VCaP (cell line): ENCODE measurements around the gene ZBTB7C.

Experiments used
- H3K27ac ChIP-seq: fragments of 450-650 bp; 2 replicates; pipeline ENCODE4 v1.5.1; 2017
- TF ChIP-seq, protein P1 (sequence below): fragments of 450-650 bp; conservative IDR thresholded peaks from 2 replicates; pipeline ENCODE4 v1.5.1; 2017; ENCODE audit warnings: mild to moderate bottlenecking, moderate library complexity

Gene ZBTB7C

DNA sequence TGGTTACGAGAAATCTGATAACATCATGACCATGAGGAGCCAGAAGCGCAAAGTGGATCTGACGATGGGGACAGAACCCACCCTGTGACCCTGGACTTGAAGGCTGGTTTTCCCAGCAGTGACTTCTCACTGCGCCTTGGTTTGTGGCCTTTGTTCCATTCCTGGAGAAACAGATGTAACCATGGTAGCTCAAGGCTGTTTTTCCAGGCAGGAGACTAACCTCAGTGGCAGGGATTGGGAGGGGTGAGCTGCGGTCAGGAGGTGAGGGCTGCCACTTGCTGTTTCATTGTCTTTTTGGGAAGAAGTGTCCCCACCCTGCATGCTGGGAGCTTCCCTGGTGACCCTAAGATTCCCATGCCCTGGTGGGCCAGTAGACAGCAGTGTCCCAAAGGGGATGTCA lies 362.3 kb downstream of the ZBTB7C start:
- TF ChIP-seq, protein P1, sequence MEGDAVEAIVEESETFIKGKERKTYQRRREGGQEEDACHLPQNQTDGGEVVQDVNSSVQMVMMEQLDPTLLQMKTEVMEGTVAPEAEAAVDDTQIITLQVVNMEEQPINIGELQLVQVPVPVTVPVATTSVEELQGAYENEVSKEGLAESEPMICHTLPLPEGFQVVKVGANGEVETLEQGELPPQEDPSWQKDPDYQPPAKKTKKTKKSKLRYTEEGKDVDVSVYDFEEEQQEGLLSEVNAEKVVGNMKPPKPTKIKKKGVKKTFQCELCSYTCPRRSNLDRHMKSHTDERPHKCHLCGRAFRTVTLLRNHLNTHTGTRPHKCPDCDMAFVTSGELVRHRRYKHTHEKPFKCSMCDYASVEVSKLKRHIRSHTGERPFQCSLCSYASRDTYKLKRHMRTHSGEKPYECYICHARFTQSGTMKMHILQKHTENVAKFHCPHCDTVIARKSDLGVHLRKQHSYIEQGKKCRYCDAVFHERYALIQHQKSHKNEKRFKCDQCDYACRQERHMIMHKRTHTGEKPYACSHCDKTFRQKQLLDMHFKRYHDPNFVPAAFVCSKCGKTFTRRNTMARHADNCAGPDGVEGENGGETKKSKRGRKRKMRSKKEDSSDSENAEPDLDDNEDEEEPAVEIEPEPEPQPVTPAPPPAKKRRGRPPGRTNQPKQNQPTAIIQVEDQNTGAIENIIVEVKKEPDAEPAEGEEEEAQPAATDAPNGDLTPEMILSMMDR, result no peak
- no peak overlapping the region for H3K27ac ChIP-seq

DNA sequence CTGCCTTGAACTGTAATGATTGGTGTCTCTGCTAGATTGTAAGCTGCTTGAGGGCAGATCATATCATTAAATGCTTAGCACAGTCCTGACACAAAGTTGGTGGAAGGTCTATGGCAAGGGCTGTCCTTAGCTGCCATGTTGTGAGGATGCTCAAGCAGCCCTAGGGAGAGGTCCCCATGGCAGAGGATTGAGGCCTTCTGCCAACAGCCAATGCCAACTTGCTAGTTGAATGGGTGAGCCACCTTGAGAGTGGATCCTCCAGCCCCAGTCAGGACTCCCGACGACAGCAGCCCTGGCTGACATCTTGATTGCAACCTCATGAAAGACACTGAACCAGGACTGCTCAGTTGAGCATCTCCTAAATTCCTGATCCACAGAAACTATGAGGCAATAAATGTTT lies 363.4 kb downstream of the ZBTB7C start:
- TF ChIP-seq, protein P1, result no peak
- no peak overlapping the region for H3K27ac ChIP-seq

DNA sequence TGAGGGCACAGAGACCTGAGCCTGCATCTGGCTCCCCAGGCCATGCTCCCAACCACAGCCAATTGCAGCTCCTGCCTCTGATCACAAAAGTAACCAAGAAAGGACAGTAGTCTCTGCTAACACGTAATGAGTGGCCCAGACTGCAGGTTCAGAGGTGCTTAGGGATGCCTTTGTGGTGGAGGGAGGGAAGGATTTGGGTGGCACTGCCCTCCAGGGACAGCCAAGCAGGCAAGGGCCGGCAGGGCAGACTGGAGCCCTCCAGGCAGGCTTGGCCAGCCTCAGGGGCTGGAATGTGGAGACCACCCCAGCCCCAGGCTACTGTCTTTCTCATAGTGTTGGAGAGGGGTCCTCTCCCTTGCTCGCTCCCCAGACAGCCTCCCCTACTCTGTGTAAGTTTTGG lies 364.2 kb downstream of the ZBTB7C start:
- no peak overlapping the region for H3K27ac ChIP-seq
- TF ChIP-seq, protein P1, result no peak

DNA sequence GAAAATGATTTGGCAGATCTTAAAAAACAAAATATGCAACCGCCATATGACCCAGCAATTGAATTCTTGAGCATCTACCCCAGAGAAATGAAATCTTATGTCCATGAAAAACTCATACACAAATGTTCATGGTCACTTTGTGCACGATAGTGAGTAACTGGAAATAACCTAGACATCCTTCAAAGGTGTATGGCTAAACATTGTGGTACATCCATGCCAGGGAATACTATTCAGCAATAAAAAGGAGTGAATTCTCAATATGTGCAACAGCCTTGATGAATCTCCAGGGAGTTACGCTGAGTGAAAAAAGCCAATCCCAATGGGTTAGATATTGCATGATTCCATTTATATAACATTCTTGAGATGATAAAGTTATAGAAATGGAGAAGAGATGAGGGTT lies 366.0 kb downstream of the ZBTB7C start:
- TF ChIP-seq, protein P1, result no peak
- no peak overlapping the region for H3K27ac ChIP-seq

DNA sequence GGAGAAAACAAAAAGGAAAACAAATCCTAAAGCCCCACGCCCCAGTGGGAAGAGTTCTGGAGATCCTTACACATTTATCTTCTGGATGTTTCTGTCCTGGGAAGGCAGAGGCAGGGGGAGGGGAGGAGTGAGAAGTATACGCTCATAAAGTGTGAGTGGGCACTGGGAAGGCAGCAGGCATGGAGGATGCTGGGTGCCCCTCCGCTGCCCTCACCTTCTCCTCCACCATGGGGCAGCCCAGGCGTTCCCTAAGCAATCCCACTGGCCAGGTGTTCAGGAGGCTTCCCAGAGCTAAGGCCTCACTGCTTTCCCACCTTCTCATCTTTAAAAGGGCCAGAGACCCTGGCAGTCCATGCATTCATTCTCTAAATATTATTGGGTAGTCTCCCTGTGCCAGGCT lies 366.8 kb downstream of the ZBTB7C start:
- H3K27ac ChIP-seq, result no peak overlapping the region
- TF ChIP-seq, protein P1, result no peak

DNA sequence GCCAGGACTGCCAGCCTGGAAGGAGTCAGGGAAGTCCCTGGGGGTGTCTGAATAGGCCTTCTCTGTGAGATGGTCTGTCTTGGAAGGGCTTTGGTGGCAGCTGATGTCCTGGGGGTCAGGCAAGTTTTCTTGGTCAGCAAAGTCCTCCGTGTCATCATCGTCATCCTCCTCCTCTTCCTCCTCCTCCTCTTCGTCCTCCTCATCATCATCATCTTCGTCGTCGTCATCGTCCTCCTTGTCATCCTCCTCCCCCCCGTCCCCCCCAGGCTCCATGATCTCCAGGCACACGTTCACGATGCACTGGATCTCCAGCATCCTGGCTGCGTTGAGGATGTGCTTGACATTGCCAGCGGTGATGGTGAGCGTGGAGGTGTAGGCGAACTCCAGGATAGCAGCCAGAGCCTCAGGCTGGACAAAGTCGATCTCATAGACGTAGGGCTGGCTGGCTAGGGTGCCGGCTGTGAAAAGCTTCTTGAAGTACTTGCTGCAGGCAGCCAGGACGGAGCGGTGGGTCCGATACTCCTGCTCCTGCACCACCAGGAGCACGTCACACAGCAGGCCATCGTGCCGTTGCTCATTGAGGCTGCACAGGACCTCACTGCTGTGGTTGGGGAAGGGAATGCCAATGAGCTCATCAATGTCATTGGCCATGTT lies 368.6 kb downstream of the ZBTB7C start:
- H3K27ac ChIP-seq, result no peak overlapping the region
- TF ChIP-seq, protein P1, result no peak

DNA sequence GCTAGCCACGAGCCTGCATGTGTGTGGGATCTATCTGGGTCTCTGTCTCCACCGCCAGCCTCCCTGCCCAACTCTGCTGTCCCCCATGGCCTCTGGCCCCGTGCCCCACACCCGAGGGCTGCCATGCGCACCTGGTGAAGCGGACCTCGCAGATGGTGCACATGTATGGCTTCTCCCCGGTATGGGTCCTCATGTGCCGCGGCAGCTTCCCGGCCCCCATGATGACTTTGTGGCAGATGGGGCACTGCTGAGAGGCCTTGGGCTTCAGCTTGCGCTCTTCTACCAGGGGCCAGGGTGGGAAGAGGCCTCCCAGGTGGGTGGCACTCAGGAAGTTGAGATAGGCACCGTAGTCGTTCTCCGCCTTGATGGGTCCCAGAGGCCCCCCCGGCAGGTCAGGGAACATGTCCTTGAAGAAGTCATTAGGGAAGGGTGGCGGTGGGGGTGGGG lies 369.4 kb downstream of the ZBTB7C start:
- no peak overlapping the region for H3K27ac ChIP-seq
- TF ChIP-seq, protein P1, result no peak
